Rectal smooth muscle tissue (tissue), 1 donor: ENCODE data around the gene MYO7A.

Experiments used
- H3K27ac ChIP-seq: one replicate; pipeline ENCODE4 v1.7.0; 2013; ENCODE audit warnings: low read depth, low read length, inconsistent platforms
- H3K27me3 ChIP-seq: one replicate; pipeline ENCODE4 v1.7.0; 2013; ENCODE audit warnings: low read length; ENCODE audit not compliant: control insufficient read depth, insufficient read depth
- H3K36me3 ChIP-seq: one replicate; pipeline ENCODE4 v1.7.0; 2013; ENCODE audit warnings: low read length; ENCODE audit not compliant: control insufficient read depth, insufficient read depth
- H3K4me1 ChIP-seq: one replicate; pipeline ENCODE4 v1.7.0; 2013; ENCODE audit warnings: low read length; ENCODE audit not compliant: control insufficient read depth, insufficient read depth
- H3K4me3 ChIP-seq: one replicate; pipeline ENCODE4 v1.7.0; 2013; ENCODE audit warnings: low read length
- H3K9ac ChIP-seq: one replicate; pipeline ENCODE4 v1.7.0; 2013; ENCODE audit warnings: low read length

The MYO7A gene

DNA sequence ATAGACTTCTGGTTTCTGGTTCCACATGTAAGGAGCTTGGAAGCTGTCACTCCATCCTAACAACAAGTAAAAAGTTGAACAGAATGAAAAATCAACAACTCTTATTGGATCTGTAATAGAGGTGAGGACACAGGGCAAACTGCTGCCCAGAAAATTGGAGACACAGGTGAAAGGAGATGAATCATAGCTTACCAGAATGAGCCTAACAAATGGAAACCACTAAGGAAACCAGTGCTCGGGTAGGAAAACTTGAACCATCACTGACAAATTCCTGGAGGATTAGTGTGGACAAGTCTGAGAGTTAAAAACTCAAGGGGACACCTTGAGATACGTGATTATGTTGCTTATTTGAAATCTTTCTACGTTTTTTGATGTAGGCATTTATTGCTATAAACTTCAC, 121.4 kb downstream of the MYO7A start:
- Histone ChIP-seq H3K9ac (no peak overlapping the region), H3K27ac (no peak overlapping the region), H3K36me3 (no peaks in the 10 kb centered on the region), H3K4me1 (no peaks in the 10 kb centered on the region), H3K27me3 (no peaks in the 10 kb centered on the region), H3K4me3 (no peak overlapping the region)

DNA sequence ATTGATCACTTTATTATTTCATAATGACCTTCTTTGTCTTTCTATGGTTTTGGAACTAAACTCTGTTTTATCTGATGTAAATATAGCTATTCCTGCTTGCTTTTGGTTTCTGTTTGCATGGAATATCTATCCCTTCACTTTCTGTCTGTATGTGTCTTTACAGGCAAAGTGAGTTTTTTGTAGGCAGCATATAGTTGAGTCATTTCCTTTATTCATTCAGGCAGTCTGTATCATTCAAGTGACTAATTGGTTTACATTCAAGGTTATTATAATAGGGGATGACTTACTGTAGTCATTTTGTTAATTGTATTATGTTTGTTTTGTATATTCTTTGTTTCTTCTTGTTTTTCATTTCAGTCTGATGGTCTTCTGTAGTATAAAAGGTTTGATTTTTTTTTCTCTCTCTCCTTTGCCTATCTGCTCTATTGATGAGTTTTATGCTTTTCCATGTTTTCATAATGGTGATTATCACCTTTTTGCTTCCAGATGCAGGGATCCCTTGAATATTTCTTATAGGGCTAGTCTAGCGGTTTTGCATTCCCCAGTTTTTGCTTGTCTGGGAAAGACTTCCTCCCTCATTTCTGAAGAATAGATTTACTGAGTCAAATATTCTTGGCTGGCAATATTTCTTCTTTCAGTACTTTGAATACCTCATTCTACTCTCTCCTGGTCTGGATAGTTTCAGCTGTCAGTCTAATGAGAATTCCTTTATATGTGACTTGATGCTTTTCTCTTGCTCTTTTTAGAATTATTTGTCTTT, 123.0 kb downstream of the MYO7A start:
- Histone ChIP-seq H3K4me1 (no peaks in the 10 kb centered on the region), H3K9ac (no peak overlapping the region), H3K36me3 (no peaks in the 10 kb centered on the region), H3K27ac (no peak overlapping the region), H3K4me3 (no peak overlapping the region), H3K27me3 (no peaks in the 10 kb centered on the region)

DNA sequence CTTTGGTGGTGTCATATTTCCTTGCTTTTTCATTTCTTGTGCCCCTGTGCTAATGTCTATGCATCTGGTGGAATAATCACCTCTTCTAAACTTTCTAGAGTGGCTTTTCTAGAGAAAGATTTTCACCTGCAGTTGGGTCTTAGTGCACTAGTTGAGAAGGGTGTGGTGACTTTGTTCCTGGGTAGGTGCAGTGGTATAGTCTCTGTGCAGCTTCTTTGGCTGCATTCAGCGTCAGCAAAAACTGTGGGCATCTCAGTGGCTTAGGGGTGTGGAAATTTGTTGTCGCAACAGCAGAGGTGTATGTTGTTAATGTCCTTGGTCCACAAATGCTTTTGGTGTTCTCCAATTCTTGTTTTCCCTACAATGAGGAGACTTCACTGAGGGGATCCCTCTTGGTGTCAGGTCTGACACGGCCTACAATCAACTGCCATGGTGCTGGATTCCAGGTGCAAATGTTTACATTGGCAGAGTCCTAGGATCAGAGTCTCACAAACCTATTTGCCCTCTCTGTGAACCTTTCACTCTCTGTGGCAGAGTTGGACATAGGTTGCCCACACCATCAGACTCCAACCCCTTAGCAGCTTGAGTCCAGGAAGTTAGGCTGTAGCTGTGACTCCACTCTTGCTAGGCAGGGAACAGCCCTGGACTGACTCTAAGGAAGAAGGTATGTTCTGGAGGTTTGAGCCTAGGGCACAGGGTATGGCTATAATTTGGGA, 124.7 kb downstream of the MYO7A start:
- H3K27me3 ChIP-seq = no peaks in the 10 kb centered on the region
- no peak overlapping the region for H3K4me3 ChIP-seq
- no peaks in the 10 kb centered on the region for H3K4me1 ChIP-seq
- no peak overlapping the region for H3K27ac ChIP-seq
- no peaks in the 10 kb centered on the region for H3K36me3 ChIP-seq
- H3K9ac ChIP-seq = no peak overlapping the region

DNA sequence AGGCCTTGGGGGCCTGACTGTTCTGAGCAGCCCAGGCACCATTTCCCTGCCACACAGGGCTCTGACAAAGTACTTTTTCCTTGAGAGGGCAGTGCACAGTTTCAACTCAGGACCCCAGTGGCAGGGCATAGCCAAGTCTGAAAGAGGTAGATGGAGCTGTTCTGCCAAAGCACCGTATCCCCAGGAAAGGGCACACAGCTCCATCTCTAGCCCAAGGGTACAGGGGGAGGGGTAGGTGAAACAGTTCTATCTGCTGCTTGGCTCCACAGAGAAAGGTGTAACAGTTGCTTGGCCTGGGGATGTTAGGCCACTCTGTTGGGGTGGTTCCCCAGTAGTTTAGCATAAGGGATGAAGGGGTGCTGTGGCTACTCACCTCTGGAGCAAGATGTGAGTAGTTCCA, 125.6 kb downstream of the MYO7A start:
- Histone ChIP-seq H3K4me3 (no peak overlapping the region), H3K4me1 (no peaks in the 10 kb centered on the region), H3K36me3 (no peaks in the 10 kb centered on the region), H3K27ac (no peak overlapping the region), H3K9ac (no peak overlapping the region), H3K27me3 (no peaks in the 10 kb centered on the region)

DNA sequence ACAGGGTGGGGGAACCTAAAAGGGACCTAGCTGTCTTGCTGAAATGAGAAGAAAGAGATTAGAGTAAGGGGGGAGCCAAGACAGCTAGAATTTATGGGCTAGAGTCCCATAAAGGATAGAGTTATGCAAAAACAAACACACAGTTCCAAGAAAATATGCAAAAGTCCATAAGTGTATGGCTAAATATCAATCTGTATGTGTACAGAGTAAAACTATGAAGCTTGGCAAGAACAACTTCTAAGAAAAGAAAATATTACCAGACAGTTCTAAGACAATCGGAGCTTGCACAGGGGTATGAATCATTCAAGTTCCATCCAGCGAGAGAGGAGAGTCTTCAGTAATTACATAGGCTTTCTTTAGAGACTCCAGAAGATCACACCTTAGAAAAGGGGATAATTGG, 131.6 kb downstream of the MYO7A start:
- H3K27me3 ChIP-seq = no peaks in the 10 kb centered on the region
- H3K9ac ChIP-seq = no peak overlapping the region
- no peak overlapping the region for H3K27ac ChIP-seq
- no peaks in the 10 kb centered on the region for H3K36me3 ChIP-seq
- no peak overlapping the region for H3K4me3 ChIP-seq
- no peaks in the 10 kb centered on the region for H3K4me1 ChIP-seq

DNA sequence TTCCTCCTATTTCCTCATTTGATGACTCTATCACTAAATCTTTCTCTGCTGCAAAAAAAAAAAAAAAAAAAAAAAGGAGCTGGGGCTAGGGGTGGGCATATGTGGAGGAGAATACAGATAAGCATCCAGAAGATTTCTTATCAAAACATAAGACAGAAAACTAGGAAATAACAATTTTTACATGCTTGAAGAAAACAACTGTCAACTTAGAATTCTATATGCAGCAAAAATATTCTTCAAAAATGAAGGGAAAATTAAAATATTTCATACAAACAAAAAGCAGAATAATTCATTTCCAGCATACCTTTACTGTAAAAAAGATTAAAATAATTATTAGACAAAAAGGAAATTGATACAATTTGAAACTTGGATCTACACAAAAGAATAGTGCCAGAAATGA, 134.8 kb downstream of the MYO7A start:
- no peaks in the 10 kb centered on the region for H3K36me3 ChIP-seq
- no peaks in the 10 kb centered on the region for H3K4me1 ChIP-seq
- H3K4me3 ChIP-seq = no peak overlapping the region
- no peaks in the 10 kb centered on the region for H3K27me3 ChIP-seq
- no peak overlapping the region for H3K9ac ChIP-seq
- H3K27ac ChIP-seq = no peak overlapping the region
